ENCODE data around the gene TBCD.

The TBCD gene

DNA sequence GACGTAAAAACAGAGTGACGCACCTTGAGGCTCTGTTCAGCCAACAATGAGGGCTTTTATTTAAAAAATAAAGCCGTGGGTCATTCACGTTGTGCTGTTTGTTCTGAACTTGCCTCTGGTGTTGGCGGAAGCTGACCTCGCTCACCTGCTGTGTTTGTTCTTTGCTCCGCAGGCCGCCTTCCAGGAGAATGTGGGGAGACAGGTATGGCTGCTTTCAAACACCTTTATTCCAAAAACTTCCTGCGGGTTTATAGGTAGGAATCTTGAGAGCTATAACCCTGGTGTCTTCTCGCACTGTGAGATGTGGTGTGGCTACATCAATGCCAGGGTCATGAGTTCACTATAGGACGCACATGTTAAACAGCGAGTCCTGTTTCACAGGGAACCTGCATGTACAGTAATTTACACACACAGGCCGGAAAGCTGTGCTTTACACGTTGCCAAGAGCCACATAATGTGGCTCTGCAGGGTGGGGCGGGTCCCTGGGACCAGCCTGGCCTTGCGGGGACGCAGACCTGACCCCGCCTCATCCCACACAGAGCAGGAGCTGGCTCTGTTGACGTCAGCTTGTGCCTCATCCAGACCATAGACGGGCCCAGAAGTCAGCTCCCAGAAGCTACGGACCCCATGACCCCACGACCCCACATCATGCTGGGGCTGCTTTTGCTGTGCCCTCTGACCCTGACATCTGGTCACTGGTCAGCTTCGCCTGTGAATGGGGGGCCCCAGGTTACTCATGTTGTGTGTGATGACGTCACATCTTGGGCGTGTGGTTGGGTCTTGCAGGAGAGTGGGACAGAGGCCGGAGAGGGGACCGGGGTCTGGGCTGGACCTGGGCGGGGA is 137.9 kb downstream of the TBCD start:
- DNase-seq: no peak

DNA sequence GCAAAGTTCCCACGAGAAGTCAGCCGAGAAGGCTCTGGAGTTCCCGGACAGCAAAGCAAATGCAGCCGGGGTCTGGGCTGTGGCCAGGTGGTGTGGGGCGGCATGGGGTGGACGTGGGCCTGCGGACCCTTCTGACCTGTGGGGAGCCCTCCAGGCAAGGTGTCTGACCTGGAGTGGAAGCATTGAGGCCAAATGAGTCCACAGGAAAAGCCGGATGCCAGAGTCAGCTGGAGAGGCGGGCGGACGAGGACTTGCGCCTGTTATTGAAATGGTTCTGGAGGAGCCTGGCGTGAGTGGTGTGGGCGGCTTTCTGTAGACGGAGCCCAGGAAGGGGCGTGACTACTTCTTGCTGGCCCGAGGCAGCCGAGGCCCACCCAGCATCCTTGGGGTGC is 138.5 kb downstream of the TBCD start:
- no peak for DNase-seq

DNA sequence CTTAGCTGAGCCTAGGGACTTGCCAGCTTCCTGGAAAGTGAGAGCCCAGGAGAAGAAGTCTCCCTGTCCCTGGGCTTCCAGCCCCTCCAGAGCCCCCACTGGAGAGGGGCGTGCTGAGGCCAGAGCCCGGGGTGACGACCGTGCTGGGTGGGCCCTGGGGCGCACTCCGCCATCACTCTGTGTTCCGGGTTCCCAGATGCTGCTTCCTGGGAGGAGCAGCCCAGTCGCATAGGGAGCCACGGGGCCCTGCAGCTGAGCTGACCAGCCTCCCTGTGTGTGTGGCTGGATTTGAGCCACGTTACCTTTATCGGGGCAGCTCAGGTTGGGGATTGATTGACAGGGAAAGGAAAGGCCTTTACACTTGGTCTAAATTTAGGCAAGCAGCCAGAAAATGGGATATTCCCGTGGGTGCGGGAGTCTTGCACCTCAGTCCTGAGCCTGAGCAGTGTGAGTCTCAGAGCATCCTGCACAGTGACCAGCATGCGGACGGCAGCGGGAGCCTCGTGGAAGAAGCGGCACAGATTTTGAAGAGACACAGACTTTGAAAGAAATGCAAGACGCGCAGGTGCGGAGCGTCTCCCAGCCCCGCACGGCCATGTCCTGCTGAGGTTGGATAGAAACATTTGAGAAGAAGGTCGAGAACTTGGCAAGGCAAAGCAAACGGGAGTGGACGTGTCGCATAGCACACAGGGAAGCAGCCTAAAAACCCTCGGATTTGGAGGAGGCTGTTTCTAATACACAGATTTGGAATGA is 139.2 kb downstream of the TBCD start:
- no peak for DNase-seq

DNA sequence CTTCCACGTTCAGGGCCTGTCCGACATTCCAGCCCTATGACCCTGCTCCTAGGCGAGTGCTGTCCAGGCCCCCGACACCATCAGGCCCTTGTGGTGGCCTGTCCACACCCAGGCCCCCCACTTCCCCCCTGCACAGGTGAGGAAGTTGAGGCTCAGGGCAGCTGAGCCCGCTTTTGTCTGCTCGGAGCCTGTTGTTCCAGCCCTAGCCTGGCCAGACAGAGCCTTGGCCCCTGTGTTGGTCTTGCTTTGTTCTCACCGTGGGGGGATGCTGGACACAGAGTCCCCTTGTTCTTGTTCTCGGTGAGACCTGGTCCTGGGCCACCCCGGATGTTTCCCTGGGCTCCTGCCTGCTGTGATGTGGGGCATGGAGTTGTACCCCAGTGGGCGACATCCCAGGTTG is 140.0 kb downstream of the TBCD start:
- no peak for DNase-seq

DNA sequence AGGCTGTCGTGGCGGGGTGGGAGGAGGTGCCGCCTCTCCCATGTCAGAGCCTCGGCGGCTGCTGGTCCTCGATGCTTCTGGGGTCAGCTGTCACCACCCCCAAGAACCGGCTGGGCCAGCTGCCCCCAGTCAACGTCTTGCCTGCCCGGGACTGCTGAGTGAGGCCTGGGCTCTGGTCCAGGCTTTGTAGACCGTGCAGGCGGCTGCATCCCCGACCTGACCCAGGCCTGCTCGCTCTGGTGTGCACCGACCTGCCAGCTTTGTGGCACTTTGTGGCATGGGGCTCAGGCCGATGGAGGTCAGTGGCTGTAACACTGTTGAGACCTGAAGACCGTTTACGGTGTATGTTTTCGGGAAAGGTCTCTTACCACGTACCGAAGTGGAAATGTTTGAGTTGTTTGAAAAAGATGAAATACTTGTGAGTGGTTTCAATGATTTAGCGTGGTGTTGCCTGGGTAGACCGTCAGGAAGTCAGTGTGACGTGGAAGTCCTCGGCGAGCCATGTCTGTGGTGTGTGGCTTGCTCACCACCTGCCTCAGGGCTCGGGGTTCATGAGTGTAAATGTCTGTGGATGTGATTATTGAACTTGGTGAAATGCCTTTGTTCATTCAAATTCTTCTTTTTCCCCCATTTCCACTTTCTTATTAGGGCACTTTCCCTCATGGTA is 141.2 kb downstream of the TBCD start:
- DNase-seq: peak in 1 of 2 experiments; percentile 70

DNA sequence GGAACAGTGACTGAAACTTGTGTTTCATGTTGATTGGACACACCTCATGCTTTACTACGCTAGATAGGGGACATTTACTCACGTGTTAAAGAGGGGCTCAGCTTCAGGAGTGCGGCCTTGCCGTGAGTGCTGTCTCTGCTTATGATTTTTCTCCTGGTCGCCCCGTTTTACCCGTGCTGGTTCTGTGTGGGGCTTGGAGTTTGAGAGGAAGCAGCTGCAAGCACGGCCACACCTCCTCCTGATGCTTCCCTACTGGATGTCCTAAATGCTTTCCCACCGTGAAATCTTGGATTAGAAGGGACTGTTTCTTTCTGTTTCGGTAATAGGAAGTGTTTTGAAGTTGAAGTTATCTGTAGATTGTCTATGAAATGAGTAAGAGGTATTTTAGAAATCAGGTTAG is 141.9 kb downstream of the TBCD start:
- no peak for DNase-seq

DNA sequence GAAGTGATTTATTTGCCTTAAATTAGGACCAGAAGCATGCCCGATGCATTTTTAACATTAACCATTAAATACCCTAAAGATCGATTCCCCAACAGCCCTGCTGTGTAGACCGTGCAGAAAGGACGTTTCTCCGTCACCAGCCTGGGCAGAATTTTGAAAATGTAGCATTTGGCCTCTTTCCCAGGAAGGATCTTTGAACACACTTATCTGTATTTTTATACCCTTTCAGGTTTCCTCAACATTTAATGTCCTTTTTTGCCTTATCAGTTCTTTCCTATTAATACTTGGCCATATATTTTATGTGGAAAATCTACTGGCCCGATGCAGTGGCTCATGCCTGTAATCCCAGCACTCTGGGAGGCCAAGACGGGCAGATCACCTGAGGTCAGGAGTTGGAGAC is 142.5 kb downstream of the TBCD start:
- DNase-seq: no peak

DNA sequence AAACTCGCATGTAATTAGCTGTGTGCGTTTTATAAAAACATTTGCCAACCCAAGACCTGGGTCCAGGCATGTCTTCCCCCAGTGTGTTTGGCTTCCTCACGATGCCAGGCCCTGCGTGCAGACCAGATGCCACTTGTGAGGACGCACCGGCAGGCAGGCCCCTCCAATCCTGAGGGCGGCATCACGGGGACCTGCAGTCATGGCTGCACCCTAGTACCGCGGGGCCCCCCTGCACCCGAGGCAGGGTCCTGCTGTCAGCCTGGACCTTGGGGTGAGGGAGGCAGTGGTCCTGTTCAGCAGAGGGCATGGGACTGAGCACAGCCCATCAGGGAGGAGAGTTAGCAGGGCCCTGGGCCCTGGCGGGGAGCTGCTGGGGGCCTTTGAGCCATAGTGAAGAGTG is 143.2 kb downstream of the TBCD start:
- DNase-seq: no peak

DNA sequence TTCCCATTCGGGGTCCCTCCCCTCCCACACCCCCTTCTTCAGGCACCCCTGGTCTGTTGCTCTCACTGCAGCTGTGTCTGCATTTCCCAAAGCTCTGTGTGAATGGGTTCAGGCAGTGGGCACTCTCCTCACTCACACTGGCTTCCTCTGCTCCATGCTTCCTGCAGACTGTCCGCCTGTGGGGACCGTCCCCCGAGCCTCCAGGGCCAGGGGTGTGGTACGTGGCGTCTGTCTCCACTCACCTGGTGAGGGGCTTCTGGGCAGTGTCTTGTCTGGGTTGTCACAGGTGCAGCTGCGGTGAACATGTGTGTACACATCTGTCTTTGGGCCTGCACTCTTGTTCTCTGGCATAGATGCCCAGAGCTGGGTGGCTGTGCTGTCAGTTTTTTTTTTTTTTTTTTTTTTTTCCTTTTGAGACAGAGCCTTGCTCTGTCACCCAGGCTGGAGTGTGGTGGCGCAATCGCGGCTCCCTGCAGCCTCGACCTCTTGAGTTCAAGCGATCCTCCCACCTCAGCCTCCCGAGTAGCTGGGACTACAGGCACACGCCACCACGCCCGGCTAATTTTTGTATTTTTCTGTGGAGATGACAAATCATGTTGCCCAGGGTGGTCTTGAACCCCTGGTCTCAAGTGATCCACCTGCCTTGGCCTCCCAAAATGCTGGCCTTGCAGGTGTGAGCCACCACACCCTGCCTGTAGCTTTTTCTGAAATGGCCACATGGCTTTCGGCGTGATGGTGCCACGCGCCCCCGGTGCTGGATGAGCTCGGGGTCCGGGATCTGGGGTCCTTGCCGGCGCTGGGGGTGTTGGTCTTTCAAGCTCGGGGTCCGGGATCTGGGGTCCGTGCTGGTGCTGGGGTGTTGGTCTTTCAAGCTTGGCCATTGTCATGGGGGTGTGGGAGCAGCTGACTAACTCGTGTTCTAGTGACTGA is 144.5 kb downstream of the TBCD start:
- no peak for DNase-seq

DNA sequence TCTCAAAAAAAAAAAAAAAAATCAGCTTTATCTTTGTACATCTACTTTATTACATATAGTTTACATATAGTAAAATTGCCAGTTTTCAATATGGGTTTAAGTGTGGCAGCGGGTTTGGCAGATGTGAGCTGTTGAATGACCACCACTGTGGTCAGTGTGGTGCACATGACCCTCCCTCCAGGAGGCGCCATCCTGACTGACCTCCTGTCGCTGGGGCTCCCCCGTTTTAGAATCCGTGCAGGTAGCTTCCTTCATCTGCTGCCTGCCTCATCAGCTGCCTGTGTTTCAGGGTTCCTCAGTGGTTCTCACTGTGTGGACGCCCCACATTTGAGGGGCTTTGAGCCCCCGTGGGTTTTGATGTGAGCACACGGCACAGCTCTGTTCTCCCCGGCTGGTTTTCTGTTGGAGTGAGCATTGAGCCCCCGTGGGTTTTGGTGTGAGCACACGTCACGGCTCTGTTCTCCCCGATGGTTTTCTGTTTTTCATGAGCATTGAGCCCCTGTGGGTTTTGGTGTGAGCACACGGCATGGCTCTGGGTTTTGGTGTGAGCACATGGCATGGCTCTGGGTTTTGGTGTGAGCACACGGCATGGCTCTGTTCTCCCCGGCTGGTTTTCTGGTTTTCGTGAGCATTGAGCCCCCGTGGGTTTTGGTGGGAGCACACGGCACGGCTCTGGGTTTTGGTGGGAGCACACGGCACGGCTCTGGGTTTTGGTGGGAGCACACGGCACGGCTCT is 145.8 kb downstream of the TBCD start:
- DNase-seq: no peak

DNA sequence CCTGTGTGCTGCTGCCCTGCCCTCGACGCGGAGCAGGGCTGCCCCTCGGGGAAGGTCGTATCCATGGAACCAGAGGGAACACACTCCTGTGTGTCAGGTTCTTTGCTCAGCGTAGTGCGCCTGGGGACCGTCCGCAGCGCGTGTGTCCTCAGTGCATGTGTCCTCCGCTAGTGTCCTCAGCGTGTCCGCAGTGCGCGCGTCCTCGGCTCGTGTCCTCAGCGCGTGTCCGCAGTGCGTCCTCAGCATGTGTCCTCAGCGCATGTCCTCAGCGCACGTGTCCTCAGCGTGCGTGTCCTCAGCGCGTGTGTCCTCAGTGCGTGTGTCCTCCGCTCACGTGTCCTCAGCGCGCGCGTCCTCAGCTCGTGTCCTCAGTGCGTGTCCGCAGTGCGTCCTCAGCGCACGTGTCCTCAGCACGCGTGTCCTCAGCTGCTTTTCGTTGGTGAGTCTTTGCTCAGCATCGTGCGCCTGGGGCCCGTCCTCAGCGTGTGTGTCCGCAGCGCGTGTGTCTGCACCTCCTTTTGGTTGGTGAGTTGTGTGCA is 147.2 kb downstream of the TBCD start:
- no peak for DNase-seq

DNA sequence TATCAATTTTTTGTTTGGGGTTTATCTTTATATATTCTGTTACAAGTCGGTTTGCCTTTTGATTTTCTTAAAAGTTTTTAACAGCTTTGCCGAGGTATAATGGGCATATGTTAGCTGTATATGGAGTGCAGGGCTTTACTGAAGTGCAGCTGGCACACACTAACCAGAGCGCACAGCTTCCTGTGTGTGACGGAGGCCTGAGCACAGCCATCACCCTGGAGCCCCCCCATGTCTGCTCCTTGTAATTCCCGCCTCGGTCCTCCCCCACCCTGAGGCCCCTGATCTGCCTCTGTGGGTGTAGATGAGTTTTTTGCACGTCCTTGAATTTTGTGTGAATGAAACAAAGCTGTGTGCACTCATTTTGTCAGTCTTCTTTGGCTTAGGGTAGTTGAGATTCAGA is 148.1 kb downstream of the TBCD start:
- no peak for DNase-seq

DNA sequence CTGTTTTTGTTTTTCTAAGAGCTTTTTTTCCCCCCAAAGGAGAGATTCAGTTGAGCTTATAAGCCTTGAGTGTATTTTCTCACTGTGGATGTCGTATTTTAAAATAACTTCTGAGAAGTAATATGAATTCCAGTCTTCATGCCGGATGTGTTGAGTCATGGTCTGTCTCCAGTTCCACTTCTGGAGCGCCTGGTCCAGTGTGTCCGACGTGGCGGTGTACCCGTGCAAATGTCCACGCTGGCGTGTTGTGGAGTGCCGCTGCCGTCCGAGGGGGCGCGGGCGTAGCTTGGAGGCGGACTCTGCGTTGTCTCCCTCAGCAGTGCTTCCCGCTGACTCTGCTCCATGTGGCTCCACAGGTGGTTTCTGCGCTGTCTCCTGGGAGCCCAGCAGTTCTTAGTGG is 148.9 kb downstream of the TBCD start:
- no peak for DNase-seq

DNA sequence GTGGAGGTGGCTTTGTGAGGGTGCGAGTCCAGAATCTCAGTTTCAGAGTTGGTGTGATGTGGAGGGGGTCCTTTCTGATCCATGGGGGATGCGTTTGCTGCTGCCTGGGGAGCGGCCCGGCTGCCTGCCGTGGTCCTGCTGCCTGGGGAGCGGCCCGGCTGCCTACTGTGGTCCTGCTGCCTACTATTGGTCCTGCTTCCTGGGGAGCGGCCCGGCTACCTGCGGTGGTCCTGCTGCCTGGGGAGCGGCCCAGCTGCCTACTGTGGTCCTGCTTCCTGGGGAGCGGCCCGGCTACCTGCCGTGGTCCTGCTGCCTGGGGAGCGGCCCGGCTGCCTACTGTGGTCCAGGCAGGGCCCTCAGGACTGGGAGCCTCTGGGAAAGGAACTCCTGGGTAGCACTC is 149.5 kb downstream of the TBCD start:
- DNase-seq: no peak

DNA sequence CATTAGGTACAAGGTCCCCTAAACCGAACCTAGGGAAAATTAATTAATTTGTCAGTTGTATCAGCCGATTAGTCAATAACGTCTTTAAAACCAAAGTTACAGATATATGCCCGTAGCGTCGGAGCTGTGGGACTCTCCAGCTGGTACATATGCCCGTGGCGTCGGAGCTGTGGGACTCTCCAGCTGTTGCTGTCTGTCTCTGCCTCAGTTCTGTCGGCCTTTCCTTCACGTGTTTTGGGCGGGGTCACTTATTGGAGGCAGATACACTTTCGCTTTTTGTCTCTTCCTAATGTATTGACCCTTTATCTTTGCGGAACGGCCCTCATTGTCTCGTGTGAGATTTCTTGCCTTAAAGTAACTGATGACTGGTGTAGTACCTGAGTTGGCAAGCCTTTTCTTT is 150.0 kb downstream of the TBCD start:
- no peak for DNase-seq

DNA sequence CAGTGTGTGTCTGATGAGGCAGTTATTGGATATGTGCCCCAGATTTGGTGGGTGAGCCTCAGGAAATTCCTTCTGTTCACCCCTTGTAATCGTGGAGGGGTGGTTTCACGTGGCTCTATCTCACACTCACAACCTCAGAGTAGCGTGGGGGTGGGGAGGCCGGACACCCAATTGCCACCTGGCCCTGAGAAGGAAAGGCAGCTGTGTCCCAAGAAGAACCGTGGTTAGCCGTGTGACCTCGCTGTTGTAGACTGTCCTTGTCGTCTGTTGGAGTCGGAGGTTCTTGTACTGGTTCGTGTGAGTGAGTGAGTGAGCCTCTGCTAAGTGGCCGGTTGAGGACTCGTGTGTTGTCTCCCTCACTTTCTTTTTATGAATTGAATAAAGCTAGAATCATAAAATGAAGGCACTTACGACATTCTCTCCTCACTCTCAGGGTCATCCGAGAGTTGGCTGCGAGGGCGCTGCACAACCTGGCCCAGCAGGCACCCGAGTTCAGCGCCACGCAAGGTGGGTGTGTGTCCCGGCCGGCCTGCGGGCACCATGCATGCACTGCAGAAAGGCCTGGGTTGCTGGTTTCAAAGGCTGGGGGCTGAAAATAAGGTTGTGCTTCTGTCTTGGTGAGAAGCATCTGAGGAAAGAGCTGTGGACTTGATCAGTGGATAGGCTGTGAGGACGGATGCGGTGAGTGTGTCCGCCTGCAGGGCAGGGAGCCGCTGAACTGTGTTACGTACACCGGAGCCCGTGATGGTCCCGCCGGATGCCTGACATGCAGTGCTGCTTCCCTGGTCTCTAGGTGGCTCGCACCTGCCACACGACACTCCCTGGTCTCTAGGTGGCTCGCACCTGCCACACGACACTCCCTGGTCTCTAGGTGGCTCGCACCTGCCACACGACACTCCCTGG is 151.4 kb downstream of the TBCD start:
- DNase-seq: no peak

DNA sequence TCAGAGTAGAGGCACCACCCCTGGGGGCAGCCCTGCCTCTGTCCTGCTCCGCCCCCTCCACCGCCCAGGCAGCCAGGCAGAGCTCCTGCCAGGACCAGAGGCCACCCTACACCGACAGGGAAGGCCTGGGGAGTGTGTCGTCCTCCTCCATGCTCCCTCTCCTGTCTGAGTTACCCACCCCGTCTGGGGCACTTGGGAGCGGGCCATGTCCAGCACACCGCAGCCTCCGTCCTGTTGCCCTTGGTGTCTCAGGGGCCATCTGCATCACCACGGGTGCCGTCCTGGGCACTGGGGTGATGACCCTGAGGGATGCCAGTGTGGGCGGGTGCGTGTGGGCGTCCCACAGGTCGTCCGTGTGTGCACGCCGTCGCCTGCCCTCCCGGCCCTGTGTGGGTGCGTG is 153.3 kb downstream of the TBCD start:
- no peak for DNase-seq

DNA sequence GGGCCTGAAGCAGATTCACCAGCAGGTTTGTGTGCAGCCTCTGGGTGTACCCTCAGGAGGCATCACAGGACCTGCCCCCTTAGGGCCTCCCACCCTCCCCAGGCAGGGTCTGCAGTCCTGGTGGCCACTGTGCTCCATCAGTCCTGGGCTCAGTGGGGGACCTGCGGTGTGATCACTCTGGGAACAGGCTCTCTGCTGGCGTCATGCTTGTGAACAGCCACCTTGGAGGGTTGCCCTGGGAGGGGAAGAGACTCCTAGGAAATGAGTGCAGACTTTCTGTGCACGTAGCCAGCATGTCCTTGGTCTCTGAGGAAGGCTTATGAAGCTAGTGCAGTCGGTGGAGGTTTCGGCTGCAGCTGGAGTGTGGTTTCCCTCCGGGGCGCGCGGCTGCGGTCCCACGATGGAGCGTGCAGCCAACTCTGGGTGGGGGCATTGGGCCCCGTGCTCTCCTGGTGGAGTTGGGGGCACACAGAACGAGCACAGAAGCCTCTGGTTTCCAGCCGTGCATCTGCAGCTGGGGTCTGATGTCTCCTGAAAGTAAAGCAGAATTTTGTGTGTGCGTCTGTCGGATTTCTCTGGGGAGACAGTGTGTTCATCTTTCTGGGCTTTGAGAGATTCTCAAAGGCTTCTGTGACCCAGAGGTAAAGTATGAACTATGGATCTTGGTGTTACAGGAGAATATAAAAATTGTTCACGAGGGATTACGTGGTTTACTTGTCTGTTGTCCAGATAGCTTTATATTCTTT is 156.1 kb downstream of the TBCD start:
- DNase-seq: no peak

DNA sequence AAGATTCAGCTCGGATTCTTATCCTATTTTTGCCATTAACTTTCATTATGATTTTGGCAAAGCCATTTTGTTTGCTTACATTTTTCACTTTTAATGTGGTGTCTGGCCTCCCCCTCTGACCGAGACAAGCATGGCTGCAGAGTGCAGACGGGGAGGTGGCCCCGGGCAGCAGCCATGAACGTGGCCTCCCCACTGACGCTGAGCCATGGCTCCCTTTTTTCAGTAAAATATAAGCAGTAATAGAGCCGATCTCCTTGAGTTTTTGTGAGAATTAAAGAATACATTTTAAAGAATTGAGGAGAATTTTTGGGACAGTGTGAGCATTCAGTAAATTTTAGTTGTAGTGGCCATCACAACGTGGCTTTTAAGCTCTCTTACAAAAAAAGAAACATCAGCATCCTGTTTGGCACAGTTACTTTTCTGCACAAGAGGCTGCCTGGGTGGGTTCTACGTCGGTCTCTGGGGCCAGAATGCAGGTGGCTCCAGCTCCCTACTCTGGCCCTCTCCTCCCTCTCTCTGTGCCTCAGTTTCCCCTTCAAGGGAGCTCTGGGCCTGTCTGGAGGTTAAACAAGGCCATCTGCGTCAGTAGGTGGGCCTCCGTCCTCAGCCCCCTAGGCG is 156.8 kb downstream of the TBCD start:
- DNase-seq: no peak

Measured in stimulated activated CD4-positive, alpha-beta T cell treated with anti-CD3 and anti-CD28 coated beads, Interleukin-4, amount 100 ng/mL, for 4 hours (primary cell).